Uterine smooth muscle cell (primary cell): ENCODE measurements around the gene ATF7IP2. TPM values are rescaled to one million over a fixed set of nuclear protein-coding genes. Genes with fewer than 3 reads are reported as not detected.

Experiments used
- total RNA-seq: library from RNA; depleted of rRNA; stranded (reverse); fragments of >200 nt; gene quantifications from 2 replicates; pipeline ENCODE4 v1.2.3, GENCODE V29; 2014

ATF7IP2 gene
- total RNA-seq, result 2.5 and 5.0 TPM in 2 replicates

GRCh38 chr16:10385725-10386516 is at the start of gene ATF7IP2:
ATF7IP2 (plus strand) TSS chr16:10386061; CDS start chr16:10430621, 44,560 bp downstream.

Other genes starting within 250 kb of the ATF7IP2 start
- 1.00 and 2.1 TPM in 2 replicates for gene GRIN2A, start 203.6 kb upstream of the ATF7IP2 start, total RNA-seq
- 9.7 and 23.0 TPM in 2 replicates for gene EMP2, start 194.5 kb downstream of the ATF7IP2 start, total RNA-seq